ENCODE measurements around the gene BANF2. TPM values are rescaled to one million over a fixed set of nuclear protein-coding genes. Genes with fewer than 3 reads are reported as not detected.

Gene BANF2
- total and polyA plus RNA-seq, 2 of the 4 experiments (the other 2 are of a cell fraction): not detected

GRCh38 chr20:17732907-17733521 lies 33.2 kb downstream of the BANF2 start:
- Histone ChIP-seq H4K8ac (ENCODE audit: low read depth in 2 of 2, low read length in 2 of 2) (no peak overlapping the region), H2BK20ac (ENCODE audit: low read depth, low read length) (no peak overlapping the region), H2AK5ac (ENCODE audit: low read depth, low read length) (0 out of 2 replicates have a peak overlapping the region, but pooled peaks have one; percentile 48), H3K27ac (ENCODE audit: insufficient read depth, low read length) (no peak overlapping the region), H3K4ac (ENCODE audit: low read depth, low read length) (no peak overlapping the region), H3K4me3 (ENCODE audit: insufficient read depth, low read depth, low read length) (no peak overlapping the region), H3K9me1 (ENCODE audit: insufficient read depth, low read length) (peaks cover 3% of the 10 kb centered on the region; the same call in 1 of the 2 replicates), H3K79me1 (ENCODE audit: low read depth in 1 of 2, low read length in 2 of 2) (no peaks in the 10 kb centered on the region), H3K9ac (ENCODE audit: low read depth, low read length) (no peak overlapping the region), H2BK120ac (ENCODE audit: low read depth, low read length) (no peak overlapping the region), H3K56ac (ENCODE audit: extremely low read depth, insufficient read depth, low read length) (no peak overlapping the region), H3K18ac (ENCODE audit: low read depth, low read length) (no peak overlapping the region), H3K9me3 (ENCODE audit: control insufficient read depth, insufficient read depth, low read length) (peaks cover 6% of the 10 kb centered on the region), H2AFZ (replicated peaks; ENCODE audit: low read length, poor library complexity) (peak overlapping the region; percentile 54), H2BK15ac (ENCODE audit: low read depth, low read length) (no peak overlapping the region), H3K4me1 (ENCODE audit: control insufficient read depth, insufficient read depth, low read length) (peaks cover 12% of the 10 kb centered on the region), H3K27me3 (ENCODE audit: control insufficient read depth, insufficient read depth, low read length) (peaks cover 4% of the 10 kb centered on the region; the same call in 1 of the 2 replicates), H2BK5ac (ENCODE audit: low read depth, low read length, poor library complexity, severe bottlenecking) (no peak overlapping the region), H4K5ac (ENCODE audit: low read depth, low read length) (no peak overlapping the region), H2AK9ac (replicated peaks; ENCODE audit: low read depth, low read length, poor library complexity) (no peak overlapping the region), H3K23ac (ENCODE audit: low read depth, low read length) (no peak overlapping the region), H3K36me3 (ENCODE audit: control insufficient read depth, insufficient read depth, low read length) (no peaks in the 10 kb centered on the region), H4K20me1 (ENCODE audit: insufficient read depth, low read length) (no peaks in the 10 kb centered on the region), H3K14ac (replicated peaks; ENCODE audit: low read depth, low read length) (no peak overlapping the region; the same call in 1 of the 2 replicates), H3K4me2 (ENCODE audit: low read depth, low read length) (no peak overlapping the region), H4K91ac (ENCODE audit: insufficient read depth, low read depth, low read length) (no peak overlapping the region)
- DNase-seq: no peak
- intact Hi-C loops (cut with micrococcal nuclease): no loop called here
- ATAC-seq (ENCODE audit: low read depth): no peak
- TF ChIP-seq ELK1 (IDR thresholded peaks at IDR 0.05; ENCODE audit: borderline replicate concordance, low read depth, low read length) (no peak), RFX5 (IDR thresholded peaks at IDR 0.05; ENCODE audit: low read depth, low read length) (no peak), BHLHE40 (IDR thresholded peaks at IDR 0.05; ENCODE audit: low read depth, low read length) (no peak)
- TF ChIP-seq, protein P1, sequence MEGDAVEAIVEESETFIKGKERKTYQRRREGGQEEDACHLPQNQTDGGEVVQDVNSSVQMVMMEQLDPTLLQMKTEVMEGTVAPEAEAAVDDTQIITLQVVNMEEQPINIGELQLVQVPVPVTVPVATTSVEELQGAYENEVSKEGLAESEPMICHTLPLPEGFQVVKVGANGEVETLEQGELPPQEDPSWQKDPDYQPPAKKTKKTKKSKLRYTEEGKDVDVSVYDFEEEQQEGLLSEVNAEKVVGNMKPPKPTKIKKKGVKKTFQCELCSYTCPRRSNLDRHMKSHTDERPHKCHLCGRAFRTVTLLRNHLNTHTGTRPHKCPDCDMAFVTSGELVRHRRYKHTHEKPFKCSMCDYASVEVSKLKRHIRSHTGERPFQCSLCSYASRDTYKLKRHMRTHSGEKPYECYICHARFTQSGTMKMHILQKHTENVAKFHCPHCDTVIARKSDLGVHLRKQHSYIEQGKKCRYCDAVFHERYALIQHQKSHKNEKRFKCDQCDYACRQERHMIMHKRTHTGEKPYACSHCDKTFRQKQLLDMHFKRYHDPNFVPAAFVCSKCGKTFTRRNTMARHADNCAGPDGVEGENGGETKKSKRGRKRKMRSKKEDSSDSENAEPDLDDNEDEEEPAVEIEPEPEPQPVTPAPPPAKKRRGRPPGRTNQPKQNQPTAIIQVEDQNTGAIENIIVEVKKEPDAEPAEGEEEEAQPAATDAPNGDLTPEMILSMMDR (conservative IDR thresholded peaks at IDR 0.05; ENCODE audit: low read depth, low read length): no peak
- WGBS, 2 experiments (ENCODE audit: extremely low coverage in 2 of 2, insufficient read length in 1 of 2): 80% methylated on average over 1 of the region's 6 CpGs; no CpG with 5 or more reads in 1 of the 2 experiments
- in situ Hi-C loops (cut with MboI; ENCODE audit: low sequenced_read_pairs): no loop called here
- ChIA-PET CTCF (interaction anchor here (0.6 to 0.8 kb wide), 2 partner anchors 51 to 78 kb away, joined by 3 read pairs; partner anchors contain the start of gene RRBP1), POLR2A (ENCODE audit: unreplicated experiment) (no interaction called here)
- BruUV-seq (replicated peaks): no TSS peak
- dilution Hi-C loops (cut with HindIII; ENCODE audit: low sequenced_read_pairs, unreplicated experiment): no loop called here

Data from IMR-90 (cell line).